ENCODE measurements around the gene PLEKHD1. TPM values are rescaled to one million over a fixed set of nuclear protein-coding genes. Genes with fewer than 3 reads are reported as not detected.
A peak's percentile ranks its signal among the peaks of the same experiment; 100 is the strongest.

PLEKHD1 gene
- total and polyA plus RNA-seq, 7 donors = 0.01 to 0.69 (median 0.04) TPM; not detected in 1

DNA sequence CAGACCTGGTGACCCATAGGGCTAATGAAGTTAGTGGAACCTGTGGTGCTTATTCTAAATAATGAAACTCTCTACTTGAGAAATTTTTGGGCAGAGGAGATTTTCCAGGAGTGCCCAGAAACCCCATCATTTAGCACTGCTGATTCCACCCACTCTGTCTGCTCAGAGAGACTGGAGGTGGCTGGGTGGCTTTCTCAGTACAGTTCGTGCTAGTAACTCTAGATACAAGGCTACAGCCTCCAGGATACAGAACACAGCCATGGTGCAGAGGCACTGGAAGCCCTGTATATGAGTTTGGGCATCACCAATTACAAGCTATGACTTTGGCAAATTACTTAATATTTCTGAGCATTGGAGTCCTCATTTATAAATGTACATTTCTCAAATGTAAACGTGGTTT is 57.8 kb downstream of the PLEKHD1 start:
- no peak overlapping the region for H3K4me3 ChIP-seq
- TF ChIP-seq, protein P1, sequence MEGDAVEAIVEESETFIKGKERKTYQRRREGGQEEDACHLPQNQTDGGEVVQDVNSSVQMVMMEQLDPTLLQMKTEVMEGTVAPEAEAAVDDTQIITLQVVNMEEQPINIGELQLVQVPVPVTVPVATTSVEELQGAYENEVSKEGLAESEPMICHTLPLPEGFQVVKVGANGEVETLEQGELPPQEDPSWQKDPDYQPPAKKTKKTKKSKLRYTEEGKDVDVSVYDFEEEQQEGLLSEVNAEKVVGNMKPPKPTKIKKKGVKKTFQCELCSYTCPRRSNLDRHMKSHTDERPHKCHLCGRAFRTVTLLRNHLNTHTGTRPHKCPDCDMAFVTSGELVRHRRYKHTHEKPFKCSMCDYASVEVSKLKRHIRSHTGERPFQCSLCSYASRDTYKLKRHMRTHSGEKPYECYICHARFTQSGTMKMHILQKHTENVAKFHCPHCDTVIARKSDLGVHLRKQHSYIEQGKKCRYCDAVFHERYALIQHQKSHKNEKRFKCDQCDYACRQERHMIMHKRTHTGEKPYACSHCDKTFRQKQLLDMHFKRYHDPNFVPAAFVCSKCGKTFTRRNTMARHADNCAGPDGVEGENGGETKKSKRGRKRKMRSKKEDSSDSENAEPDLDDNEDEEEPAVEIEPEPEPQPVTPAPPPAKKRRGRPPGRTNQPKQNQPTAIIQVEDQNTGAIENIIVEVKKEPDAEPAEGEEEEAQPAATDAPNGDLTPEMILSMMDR (IDR thresholded peaks at IDR 0.05) = no peak
- H3K9me3 ChIP-seq = no peaks in the 10 kb centered on the region
- WGBS, 3 donors = 55 to 66% (median 59%) methylated on average over 2 of the region's 2 CpGs
- H3K27ac ChIP-seq = no peak overlapping the region
- peaks cover 4% of the 10 kb centered on the region for H3K4me1 ChIP-seq
- no peak for DNase-seq
- no peak for ATAC-seq
- no peaks in the 10 kb centered on the region for H3K36me3 ChIP-seq (ENCODE audit: insufficient read depth in 1 of 2, low read depth in 1 of 2)
- H3K27me3 ChIP-seq (ENCODE audit: insufficient read depth in 3 of 3, low read length in 2 of 3) = peaks cover 0 to 11% (median 4%) of the 10 kb centered on the region in 3 donors
- intact Hi-C loops (cut with DNase I) = no loop called here

DNA sequence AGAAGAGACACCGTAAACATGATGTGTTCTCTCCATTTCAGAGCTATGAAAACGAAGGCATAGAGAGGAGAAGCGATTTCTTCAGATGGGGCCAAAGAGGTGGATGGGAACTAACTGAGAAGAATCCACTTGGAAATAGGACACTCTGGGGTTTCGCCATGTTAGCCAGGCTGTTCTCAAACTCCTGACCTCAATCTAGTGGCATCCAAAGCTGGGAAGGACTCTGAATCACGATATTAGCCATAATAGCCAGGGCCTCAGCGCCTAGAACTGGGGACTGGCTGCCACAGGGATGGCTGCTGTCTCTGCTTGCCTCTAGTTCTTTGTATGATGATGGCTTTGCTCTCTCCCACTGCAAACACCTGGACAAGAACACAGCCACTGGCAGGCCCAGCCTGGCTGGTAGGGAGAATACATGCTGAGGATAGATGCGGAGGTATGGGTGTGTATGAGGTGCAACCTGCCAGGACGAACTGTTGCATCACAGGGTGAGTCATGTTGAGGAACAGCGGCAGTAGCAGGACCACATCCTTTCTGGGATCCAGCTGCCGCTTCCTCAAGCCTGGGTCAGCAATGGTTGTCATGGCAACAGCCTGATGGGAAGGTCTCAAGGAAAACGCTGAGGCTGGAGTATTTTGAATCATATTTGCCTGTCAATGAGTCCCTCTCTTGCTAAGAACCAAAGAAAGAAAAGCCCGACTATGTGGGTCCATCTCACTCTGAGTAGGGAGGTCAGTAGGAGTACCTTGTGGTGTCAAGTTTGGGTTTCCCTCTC is 59.0 kb downstream of the PLEKHD1 start:
- TF ChIP-seq, protein P1 (IDR thresholded peaks at IDR 0.05) = no peak
- Histone ChIP-seq H3K9me3 (no peaks in the 10 kb centered on the region), H3K27ac (no peak overlapping the region), H3K4me3 (no peak overlapping the region), H3K27me3 (ENCODE audit: insufficient read depth in 3 of 3, low read length in 2 of 3) (peaks cover 0 to 23% (median 4%) of the 10 kb centered on the region in 3 donors), H3K4me1 (peaks cover 2% of the 10 kb centered on the region), H3K36me3 (ENCODE audit: insufficient read depth in 1 of 2, low read depth in 1 of 2) (no peaks in the 10 kb centered on the region)
- WGBS, 3 donors = 50 to 54% (median 50%) methylated on average over 12 of the region's 12 CpGs
- DNase-seq = peak in 1 of 2 donors; percentile 32
- intact Hi-C loops (cut with DNase I) = no loop called here
- ATAC-seq = peak in 2 of 4 donors; percentile 34 to 50

DNA sequence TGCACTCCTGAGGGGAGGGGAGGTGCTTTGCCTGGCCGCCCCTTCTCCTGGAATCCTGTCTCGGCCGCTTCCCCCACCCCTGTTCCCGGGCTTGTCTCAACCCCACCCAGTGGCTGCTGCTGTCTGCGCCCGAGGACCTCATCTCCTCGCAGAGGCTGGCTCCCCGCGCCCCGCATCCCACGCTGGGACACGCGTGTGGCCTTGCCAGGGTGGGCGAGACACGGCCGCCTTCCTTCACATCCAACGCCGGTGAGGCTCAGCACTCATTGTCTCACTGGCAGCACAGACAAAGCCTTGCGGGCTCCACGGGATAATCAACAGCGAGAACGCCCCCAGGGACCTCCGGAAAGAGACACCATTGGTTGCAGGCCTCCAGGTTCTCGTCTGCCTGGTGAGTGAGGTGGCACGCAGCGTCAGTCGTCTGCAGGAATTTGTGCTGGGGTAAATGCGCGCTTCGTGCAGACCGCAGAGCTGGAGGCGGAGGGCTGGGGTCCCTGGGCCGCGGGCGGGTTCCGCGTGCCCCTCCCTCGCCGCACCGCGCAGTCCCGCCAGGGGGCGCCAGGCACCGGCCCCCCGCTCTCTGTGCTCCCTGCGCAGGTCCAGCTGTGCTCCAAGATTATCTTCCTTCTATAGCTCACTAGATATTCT is 63.3 kb downstream of the PLEKHD1 start:
- no peak overlapping the region for H3K27ac ChIP-seq
- H3K36me3 ChIP-seq (ENCODE audit: insufficient read depth in 1 of 2, low read depth in 1 of 2) = no peaks in the 10 kb centered on the region
- H3K4me3 ChIP-seq = no peak overlapping the region
- intact Hi-C loops (cut with DNase I) = no loop called here
- peak; percentile 40 to 69 (median 51) for ATAC-seq
- WGBS, 3 donors = 9 to 13% (median 12%) methylated on average over 35 to 46 of the region's 46 CpGs
- no peaks in the 10 kb centered on the region for H3K4me1 ChIP-seq
- no peaks in the 10 kb centered on the region for H3K9me3 ChIP-seq
- no peak for DNase-seq
- H3K27me3 ChIP-seq (ENCODE audit: insufficient read depth in 3 of 3, low read length in 2 of 3) = peaks cover 3 to 57% (median 4%) of the 10 kb centered on the region in 3 donors
- TF ChIP-seq, protein P1 (IDR thresholded peaks at IDR 0.05) = peak; percentile 43

DNA sequence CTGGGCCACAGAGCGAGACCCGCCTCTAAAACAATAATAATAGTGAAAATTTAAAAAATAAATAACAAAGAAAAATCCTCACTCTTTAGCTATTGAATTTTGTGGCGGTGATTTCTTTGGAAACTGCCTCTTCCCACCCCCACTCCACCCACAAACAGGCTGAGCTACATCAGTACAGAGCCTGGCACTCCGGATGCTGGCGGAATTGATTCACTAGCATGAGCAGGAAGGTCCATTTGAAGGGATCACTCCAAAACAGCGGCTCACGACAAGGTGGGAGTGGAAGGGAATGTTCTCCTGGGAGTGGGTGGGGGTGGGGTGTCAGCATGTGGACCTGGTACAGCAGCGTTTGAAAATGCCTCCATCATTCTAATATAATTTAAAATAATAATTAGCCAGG is 64.0 kb downstream of the PLEKHD1 start:
- DNase-seq = no peak
- intact Hi-C loops (cut with DNase I) = no loop called here
- Histone ChIP-seq H3K9me3 (no peaks in the 10 kb centered on the region), H3K4me3 (no peak overlapping the region), H3K27me3 (ENCODE audit: insufficient read depth in 3 of 3, low read length in 2 of 3) (peaks cover 3 to 57% (median 4%) of the 10 kb centered on the region in 3 donors), H3K36me3 (ENCODE audit: insufficient read depth in 1 of 2, low read depth in 1 of 2) (no peaks in the 10 kb centered on the region), H3K4me1 (no peaks in the 10 kb centered on the region), H3K27ac (no peak overlapping the region)
- TF ChIP-seq, protein P1 (IDR thresholded peaks at IDR 0.05) = no peak
- ATAC-seq = no peak
- 83 to 88% (median 85%) methylated on average over 8 of the region's 8 CpGs for WGBS, 3 donors

Measured in psoas muscle (tissue), 8 donors.